HCT116 (cell line): ENCODE data around the gene RHPN2.

Source experiments
- JUND ChIP-seq: IDR thresholded peaks from 2 replicates; pipeline ENCODE4 v1.6.1; 2012
- TF ChIP-seq, protein P1 (sequence below), 3 experiments: fragments of 200-600 bp in 1 of 3; sonication (generic) in 1 of 3; IDR thresholded peaks in 2 of 3; conservative IDR thresholded peaks in 1 of 3; 2 replicates each; pipeline ENCODE4 v1.5.1; 2012 to 2017; ENCODE audit warnings: low read depth in 2 of 3, low read length in 2 of 3, antibody characterized with exemption in 1 of 3, borderline replicate concordance in 1 of 3, control low read depth in 1 of 3, mild to moderate bottlenecking in 1 of 3, mixed read lengths in 1 of 3, mixed run types in 1 of 3, moderate library complexity in 1 of 3; ENCODE audit not compliant: insufficient read depth in 1 of 3

DNA sequence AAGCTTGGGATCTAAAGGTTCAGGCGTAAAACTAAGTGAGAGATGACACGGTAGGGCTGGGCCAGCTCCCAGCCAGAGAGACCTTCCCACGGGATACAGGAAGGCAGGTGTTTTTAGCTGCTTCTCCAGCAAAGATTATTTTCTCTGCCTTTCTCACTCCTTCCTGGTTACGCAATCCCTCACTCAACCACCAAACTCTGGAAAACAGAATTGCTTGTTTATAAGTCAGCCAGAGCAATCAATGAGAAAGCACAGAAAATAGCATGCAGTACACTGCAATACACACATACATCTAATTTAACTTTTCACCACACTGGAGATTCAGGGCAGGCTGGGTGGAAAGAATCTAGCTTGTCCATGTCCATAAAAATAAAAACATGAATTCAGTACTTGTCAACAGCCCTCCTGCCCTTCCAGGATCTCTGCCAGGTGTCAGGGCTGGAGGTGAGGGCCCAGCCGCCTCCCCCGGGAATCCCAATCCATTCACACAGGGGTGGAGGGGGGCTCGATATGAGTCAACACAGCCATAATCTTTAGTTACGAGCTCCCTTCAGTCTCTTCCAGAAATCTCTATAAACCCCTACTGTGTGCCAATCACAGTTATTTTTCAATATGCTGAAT lies 12.2 kb downstream of the RHPN2 start:
- no peak for TF ChIP-seq JUND
- TF ChIP-seq, protein P1, sequence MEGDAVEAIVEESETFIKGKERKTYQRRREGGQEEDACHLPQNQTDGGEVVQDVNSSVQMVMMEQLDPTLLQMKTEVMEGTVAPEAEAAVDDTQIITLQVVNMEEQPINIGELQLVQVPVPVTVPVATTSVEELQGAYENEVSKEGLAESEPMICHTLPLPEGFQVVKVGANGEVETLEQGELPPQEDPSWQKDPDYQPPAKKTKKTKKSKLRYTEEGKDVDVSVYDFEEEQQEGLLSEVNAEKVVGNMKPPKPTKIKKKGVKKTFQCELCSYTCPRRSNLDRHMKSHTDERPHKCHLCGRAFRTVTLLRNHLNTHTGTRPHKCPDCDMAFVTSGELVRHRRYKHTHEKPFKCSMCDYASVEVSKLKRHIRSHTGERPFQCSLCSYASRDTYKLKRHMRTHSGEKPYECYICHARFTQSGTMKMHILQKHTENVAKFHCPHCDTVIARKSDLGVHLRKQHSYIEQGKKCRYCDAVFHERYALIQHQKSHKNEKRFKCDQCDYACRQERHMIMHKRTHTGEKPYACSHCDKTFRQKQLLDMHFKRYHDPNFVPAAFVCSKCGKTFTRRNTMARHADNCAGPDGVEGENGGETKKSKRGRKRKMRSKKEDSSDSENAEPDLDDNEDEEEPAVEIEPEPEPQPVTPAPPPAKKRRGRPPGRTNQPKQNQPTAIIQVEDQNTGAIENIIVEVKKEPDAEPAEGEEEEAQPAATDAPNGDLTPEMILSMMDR (IDR thresholded peaks at IDR 0.05 in 2 of 3, conservative IDR thresholded peaks at IDR 0.05 in 1 of 3; ENCODE audit: borderline replicate concordance in 1 of 3, insufficient read depth in 1 of 3, low read depth in 2 of 3, low read length in 2 of 3), result no peak
